Glomerular visceral epithelial cell (primary cell): ENCODE results near the gene DMD.
"Not testable (repeated sequence)": the region's sequence is repeated elsewhere in the genome, so short reads cannot be mapped to it uniquely, and the experiment has no call there.

ENCODE experiments used
- DNase-seq: peaks from one replicate; pipeline ENCODE4 v3.0.0-alpha.2; 2016; ENCODE audit errors: extremely low spot score

DMD gene

DNA sequence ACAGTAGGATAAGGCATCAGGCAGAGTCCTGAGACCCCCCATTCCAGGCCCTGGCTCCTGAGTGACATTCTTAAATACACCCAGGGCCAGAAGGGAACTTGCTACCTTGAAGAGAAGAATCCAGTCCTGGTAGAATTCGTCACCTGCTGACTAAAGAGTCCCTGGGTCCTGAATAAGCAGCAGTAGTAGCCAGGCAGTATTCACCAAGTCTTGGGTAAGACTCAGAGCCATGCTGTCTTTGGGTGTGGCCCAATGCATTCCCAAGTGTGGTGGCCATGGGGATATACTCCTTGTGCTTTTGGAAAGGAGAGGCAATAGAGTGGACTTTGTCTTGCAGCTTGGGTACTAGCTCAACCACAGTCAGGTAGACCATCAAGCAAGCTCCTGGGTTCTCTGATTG, 359.1 kb downstream of the DMD start:
- DNase-seq: no peak

DNA sequence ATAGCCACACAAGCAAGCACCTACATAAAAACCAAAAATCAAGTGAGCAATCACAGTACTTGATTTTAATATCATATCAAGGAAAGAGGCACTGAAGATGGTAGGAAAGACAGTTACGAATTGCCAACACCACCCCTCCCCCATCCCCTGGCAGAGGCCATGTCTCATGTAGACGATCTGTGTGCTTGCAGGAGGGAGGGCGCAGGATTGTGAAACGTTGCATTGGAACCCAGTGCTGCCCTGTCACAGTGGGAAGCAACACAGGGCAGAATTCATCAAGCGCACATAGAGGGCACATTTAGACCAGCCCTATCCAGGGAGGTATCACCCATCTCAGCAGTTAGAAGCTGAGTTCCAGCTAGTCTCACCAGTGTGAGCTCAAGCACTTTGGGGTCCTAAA, 359.8 kb downstream of the DMD start:
- no peak for DNase-seq

DNA sequence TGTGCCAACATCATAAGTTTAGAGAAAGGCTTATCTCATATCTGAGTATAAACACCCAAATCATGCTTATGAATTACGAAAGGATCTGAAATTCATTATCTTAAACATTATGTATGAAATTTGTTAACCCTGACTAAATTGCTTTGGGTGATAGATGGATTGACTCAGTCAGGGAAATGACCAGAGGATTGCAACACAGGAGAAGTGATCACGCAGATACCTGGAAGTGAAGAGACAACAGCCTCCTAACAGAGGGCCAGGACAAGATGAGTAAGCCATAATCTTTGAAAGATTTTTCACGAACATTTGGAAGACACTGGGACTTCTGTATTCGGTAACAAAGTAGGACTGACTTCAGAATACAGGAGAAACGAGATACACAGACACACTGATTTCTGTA, 363.4 kb downstream of the DMD start:
- DNase-seq: no peak

GRCh38 chrX:32842053-32842452, 369.3 kb downstream of the DMD start:
- DNase-seq: no peak

GRCh38 chrX:32839781-32840180, 371.6 kb downstream of the DMD start:
- DNase-seq: no peak

DNA sequence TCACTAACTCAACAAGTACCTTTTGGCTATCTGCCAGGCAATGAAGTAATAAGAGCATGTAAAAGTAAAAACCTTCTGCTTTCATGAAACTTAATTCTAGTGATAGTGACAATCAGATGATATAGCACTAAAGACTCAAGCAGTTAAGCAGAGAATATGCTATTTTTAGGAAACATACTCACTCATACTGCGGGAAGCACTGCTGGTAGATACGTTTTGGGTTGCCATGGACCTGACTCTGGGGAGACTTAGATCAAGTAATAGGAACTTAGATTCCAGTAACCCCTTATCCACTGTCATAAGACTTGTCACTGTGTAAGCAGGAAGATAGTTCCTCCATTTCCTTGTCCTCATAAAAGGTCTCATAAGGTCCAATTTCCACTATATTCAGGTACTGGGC, 386.3 kb downstream of the DMD start:
- no peak for DNase-seq

GRCh38 chrX:32804034-32804433, 407.3 kb downstream of the DMD start:
- no peak for DNase-seq

- DNase-seq: no peak
Measured at GRCh38 chrX:32798990-32799389, 412.4 kb downstream of the DMD start.

DNA sequence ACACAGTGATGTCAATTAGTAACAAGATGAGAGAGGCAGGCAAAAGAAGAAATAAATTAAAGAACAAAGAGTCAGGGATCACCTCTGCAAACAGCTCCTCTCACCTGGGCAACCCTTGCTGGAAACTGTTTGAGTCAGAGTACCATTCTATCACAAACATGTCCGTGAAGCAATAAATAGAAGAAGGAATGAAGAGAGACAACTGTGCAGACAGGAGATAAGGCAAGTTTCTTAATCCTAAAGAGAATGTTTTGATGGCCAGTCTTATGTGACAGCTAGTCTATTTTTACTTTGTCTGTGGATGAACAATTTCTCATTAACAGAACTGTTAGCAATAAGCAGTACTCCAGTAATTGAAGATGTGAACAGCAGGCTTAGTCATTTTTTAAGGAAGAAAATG, 422.4 kb downstream of the DMD start:
- no peak for DNase-seq

DNA sequence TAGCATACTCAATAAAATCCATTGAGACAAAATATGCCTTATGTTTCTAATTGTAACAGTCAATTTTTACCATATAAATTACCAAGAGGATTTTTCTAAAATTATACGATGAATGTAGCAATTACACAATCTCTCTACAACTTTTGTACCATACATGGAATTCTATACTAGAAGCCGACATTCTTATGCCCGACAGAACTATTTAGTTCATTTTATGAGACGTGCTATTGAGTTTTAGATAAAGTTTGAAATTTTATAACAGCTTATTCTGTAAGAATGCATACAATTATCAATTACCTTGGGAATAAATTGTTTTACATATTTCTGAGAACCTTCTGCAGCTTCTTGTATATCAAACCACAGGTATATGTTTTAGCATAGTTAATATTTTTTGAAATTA, 431.2 kb downstream of the DMD start:
- DNase-seq: no peak

GRCh38 chrX:32778965-32779364, 432.4 kb downstream of the DMD start:
- no peak for DNase-seq

GRCh38 chrX:32774966-32775365, 436.4 kb downstream of the DMD start:
- DNase-seq: no peak

- no peak for DNase-seq
Measured at GRCh38 chrX:32749070-32749469, 462.3 kb downstream of the DMD start.

DNA sequence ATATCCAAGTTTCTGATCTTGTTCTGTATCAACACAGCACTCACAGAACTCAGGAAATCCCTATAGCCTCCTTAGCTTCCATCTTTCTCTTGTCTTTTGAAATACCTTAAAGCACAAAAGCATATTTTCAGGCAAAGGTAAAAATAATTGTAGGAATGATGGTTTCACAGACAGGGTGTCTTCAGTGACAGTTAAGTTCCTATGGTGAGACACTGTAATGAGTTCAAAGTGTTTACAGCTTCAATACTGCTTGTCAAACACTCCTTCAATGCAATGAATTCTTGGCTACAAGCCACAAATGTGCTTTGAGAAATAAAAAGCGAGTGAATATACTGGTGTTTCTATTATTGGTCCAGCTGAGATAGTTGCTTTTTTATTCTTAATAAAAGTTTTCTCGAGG, 466.0 kb downstream of the DMD start:
- DNase-seq: no peak

- no peak for DNase-seq
Measured at GRCh38 chrX:32744921-32745320, 466.4 kb downstream of the DMD start.

- DNase-seq: no peak
Measured at GRCh38 chrX:32741910-32742309, 469.4 kb downstream of the DMD start.

- no peak for DNase-seq
Measured at GRCh38 chrX:32708542-32708941, 502.8 kb downstream of the DMD start.

DNA sequence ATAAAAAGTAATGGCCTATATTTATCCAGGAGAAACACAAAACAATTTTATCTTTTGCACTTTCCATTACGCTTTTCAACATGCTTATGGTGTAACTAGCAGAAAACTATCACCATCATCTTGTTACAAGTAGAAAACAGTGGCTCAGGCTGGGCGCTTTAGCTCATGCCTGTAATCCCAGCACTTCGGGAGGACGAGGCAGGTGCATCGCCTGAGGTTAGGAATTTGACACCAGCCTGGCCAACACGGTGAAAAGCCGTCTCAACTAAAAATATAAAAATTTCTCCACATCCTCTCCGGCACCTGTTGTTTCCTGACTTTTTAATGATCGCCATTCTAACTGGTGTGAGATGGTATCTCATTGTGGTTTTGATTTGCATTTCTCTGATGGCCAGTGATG, 506.0 kb downstream of the DMD start:
- DNase-seq: not testable (repeated sequence)

DNA sequence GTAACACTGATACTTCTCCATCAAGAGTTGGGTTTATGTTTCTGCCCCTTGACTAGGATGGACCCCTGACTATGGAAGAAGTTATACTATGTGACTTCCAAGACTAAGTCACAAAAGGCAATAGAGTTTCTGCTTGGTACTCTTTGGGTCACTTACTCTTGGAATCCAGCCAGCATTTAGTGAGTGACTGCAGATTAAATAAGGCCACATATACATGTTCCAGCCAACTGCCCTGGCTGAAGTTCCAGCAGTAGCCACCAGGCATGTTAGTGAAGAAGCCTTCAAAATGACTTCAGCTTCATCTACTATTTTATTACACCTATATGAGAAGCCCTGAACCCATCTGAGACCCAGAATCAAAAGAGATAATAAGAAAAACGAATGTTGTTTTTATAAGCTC, 524.0 kb downstream of the DMD start:
- no peak for DNase-seq

GRCh38 chrX:32678487-32678886, 532.9 kb downstream of the DMD start:
- no peak for DNase-seq

DNA sequence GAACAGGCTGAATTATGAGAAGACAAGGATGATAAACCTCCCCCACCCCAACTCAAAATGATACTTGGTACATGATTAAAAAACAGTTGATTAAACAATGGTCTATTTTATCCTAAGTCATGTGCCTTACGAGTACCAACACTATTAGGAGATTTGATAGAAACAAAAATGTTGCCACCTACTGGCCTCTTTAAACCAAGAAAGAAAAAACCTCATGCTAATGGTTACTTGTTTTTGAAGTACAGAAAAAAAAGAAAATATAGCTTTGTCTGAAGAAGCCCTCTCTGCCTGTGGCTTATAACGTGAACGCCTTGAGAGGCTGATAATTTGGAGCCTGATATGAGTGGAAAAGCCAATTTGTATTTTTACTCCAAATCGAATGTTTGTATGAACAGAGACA, 538.2 kb downstream of the DMD start:
- DNase-seq: no peak

- DNase-seq: no peak
Measured at GRCh38 chrX:32662516-32662915, 548.8 kb downstream of the DMD start.

- DNase-seq: no peak
Measured at GRCh38 chrX:32644476-32645245, 566.7 kb downstream of the DMD start.

- no peak for DNase-seq
Measured at GRCh38 chrX:32642283-32642682, 569.1 kb downstream of the DMD start.
